PC-9 (cell line): ENCODE data around the gene PARPBP. TPM values are rescaled to one million over a fixed set of nuclear protein-coding genes. Genes with fewer than 3 reads are reported as not detected.
"Not testable (repeated sequence)": the region's sequence is repeated elsewhere in the genome, so short reads cannot be mapped to it uniquely, and the experiment has no call there.

Source experiments
- BruUV-seq: library from RNA; stranded (reverse); fragments of 400-500 nt; replicated peaks from 2 replicates; lab custom pipeline; 2021; lab: Mats Ljungman, UMichigan
- CTCF ChIA-PET: fragments of 300-600 bp; sonication (Branson Sonifier 250); formaldehyde crosslinking; loops from one replicate; lab custom pipeline; 2022; ENCODE audit warnings: antibody characterized with exemption; lab: Charles Lee
- POLR2A ChIA-PET: fragments of 300-600 bp; sonication (Branson Sonifier 250); formaldehyde crosslinking; loops from one replicate; lab custom pipeline; 2022; ENCODE audit warnings: antibody characterized with exemption; ENCODE audit not compliant: unreplicated experiment; lab: Charles Lee
- DNase-seq, 2 experiments: peaks; one replicate each; pipeline versions ENCODE4 v3.0.0 to v3.0.0-alpha.2; 2015 to 2022; ENCODE audit warnings: mixed read lengths in 1 of 2
- H2AFZ ChIP-seq: fragments of 200-600 bp; sonication (generic); 2 replicates; pipeline ENCODE4 v1.8.1; 2017; ENCODE audit warnings: antibody characterized with exemption
- H3F3A ChIP-seq: fragments of 200-600 bp; sonication (generic); 2 replicates; pipeline ENCODE4 v1.8.1; 2017; ENCODE audit warnings: antibody characterized with exemption, mild to moderate bottlenecking, low read depth; ENCODE audit not compliant: insufficient read depth
- H3K27ac ChIP-seq: fragments of 200-600 bp; sonication (generic); 2 replicates; pipeline ENCODE4 v1.6.1; 2016; ENCODE audit warnings: mixed run types
- H3K27me3 ChIP-seq: fragments of 200-600 bp; sonication (generic); 2 replicates; pipeline ENCODE4 v1.6.1; 2016; ENCODE audit warnings: low read depth, mixed run types; ENCODE audit not compliant: insufficient read depth
- H3K36me3 ChIP-seq: fragments of 200-600 bp; sonication (generic); 2 replicates; pipeline ENCODE4 v1.6.1; 2016; ENCODE audit warnings: low read depth, mixed run types
- H3K4me1 ChIP-seq: fragments of 200-600 bp; sonication (generic); replicated peaks from 2 replicates; pipeline ENCODE4 v1.6.1; 2016; ENCODE audit warnings: mixed run types; ENCODE audit not compliant: insufficient read depth
- H3K4me2 ChIP-seq: fragments of 200-600 bp; sonication (generic); 2 replicates; pipeline ENCODE4 v1.6.1; 2017; ENCODE audit warnings: mixed run types
- H3K4me3 ChIP-seq: fragments of 200-600 bp; sonication (generic); 2 replicates; pipeline ENCODE4 v1.6.1; 2016; ENCODE audit warnings: mixed run types
- H3K79me2 ChIP-seq: fragments of 200-600 bp; sonication (generic); 2 replicates; pipeline ENCODE4 v1.6.1; 2017; ENCODE audit warnings: low read depth, mixed run types
- H3K9me2 ChIP-seq: fragments of 200-600 bp; sonication (generic); 2 replicates; pipeline ENCODE4 v1.8.1; 2017; ENCODE audit warnings: mild to moderate bottlenecking; ENCODE audit not compliant: insufficient read depth
- H3K9me3 ChIP-seq: fragments of 200-600 bp; sonication (generic); 2 replicates; pipeline ENCODE4 v1.8.1; 2016; ENCODE audit warnings: low read depth; ENCODE audit not compliant: insufficient read depth
- H4K20me1 ChIP-seq: fragments of 200-600 bp; sonication (generic); 2 replicates; pipeline ENCODE4 v1.8.1; 2017; ENCODE audit not compliant: insufficient read depth
- EZH2 ChIP-seq: fragments of 200-600 bp; sonication (generic); IDR thresholded peaks from 2 replicates; pipeline ENCODE4 v1.8.0; 2017; ENCODE audit warnings: antibody characterized with exemption, low read depth
- intact Hi-C: fragments of 100-400 bp; cut with micrococcal nuclease; formaldehyde crosslinking; loops from one replicate; pipeline ENCODE4 v1.10.0; 2022; ENCODE audit not compliant: unreplicated experiment
- total RNA-seq: library from RNA; stranded (reverse); gene quantifications from 2 replicates; pipeline ENCODE4 v1.2.3, GENCODE V29; 2021
- TF ChIP-seq, protein P1 (sequence below): fragments of 200-600 bp; sonication (generic); conservative IDR thresholded peaks from 2 replicates; pipeline ENCODE4 v1.6.1; 2017; ENCODE audit warnings: mixed run types, antibody characterized with exemption, mild to moderate bottlenecking, moderate library complexity

Gene PARPBP
- total RNA-seq, 1 experiment from 2014 or later: 16.2 TPM

- no TSS peak for BruUV-seq
- ChIA-PET POLR2A (no interaction called here), CTCF (no interaction called here)
- no peak for DNase-seq
- H2AFZ ChIP-seq: no peak overlapping the region
- H3K79me2 ChIP-seq: no peaks in the 10 kb centered on the region
- no peak for TF ChIP-seq EZH2
- TF ChIP-seq, protein P1, sequence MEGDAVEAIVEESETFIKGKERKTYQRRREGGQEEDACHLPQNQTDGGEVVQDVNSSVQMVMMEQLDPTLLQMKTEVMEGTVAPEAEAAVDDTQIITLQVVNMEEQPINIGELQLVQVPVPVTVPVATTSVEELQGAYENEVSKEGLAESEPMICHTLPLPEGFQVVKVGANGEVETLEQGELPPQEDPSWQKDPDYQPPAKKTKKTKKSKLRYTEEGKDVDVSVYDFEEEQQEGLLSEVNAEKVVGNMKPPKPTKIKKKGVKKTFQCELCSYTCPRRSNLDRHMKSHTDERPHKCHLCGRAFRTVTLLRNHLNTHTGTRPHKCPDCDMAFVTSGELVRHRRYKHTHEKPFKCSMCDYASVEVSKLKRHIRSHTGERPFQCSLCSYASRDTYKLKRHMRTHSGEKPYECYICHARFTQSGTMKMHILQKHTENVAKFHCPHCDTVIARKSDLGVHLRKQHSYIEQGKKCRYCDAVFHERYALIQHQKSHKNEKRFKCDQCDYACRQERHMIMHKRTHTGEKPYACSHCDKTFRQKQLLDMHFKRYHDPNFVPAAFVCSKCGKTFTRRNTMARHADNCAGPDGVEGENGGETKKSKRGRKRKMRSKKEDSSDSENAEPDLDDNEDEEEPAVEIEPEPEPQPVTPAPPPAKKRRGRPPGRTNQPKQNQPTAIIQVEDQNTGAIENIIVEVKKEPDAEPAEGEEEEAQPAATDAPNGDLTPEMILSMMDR: no peak
- no peak overlapping the region for H3K27ac ChIP-seq
- H3K27me3 ChIP-seq: no peaks in the 10 kb centered on the region
- H3K4me1 ChIP-seq: no peaks in the 10 kb centered on the region
- H3K36me3 ChIP-seq: no peaks in the 10 kb centered on the region
- H3K4me2 ChIP-seq: no peak overlapping the region
- no peaks in the 10 kb centered on the region for H3K9me2 ChIP-seq
- no peaks in the 10 kb centered on the region for H3K9me3 ChIP-seq
- no peaks in the 10 kb centered on the region for H3F3A ChIP-seq
- H3K4me3 ChIP-seq: no peak overlapping the region
- intact Hi-C loops: no loop called here
- no peaks in the 10 kb centered on the region for H4K20me1 ChIP-seq
Measured at GRCh38 chr12:102232036-102232435, 112.1 kb downstream of the PARPBP start.

DNA sequence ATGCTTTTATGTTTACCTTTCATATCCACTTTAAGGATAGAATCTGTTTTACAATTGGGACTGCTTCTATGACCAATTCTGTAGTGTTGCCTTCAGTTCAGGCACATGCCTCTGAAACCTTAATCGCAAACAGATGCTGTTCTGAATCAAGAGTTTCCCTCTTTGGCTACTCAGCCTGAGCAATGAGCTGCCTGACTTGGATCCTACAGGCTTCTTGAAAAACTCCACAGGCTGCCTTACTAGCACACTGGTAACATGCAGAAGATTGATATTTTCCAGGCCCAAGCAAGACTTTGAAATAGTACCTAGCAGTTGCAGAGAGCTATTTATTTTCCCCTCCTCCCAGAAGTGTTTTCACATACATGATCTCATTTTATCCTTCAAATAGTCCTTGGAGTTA is 112.5 kb downstream of the PARPBP start:
- H3K4me2 ChIP-seq: no peak overlapping the region
- no peak for DNase-seq
- no peaks in the 10 kb centered on the region for H3K9me2 ChIP-seq
- CTCF ChIA-PET: no interaction called here
- no peak overlapping the region for H2AFZ ChIP-seq
- no peaks in the 10 kb centered on the region for H3K27me3 ChIP-seq
- no peak overlapping the region for H3K4me3 ChIP-seq
- TF ChIP-seq EZH2: no peak
- TF ChIP-seq, protein P1: no peak
- BruUV-seq: no TSS peak
- H3F3A ChIP-seq: no peaks in the 10 kb centered on the region
- no peaks in the 10 kb centered on the region for H3K79me2 ChIP-seq
- H4K20me1 ChIP-seq: no peaks in the 10 kb centered on the region
- no peak overlapping the region for H3K27ac ChIP-seq
- POLR2A ChIA-PET: no interaction called here
- no peaks in the 10 kb centered on the region for H3K9me3 ChIP-seq
- no peaks in the 10 kb centered on the region for H3K36me3 ChIP-seq
- intact Hi-C loops: no loop called here
- no peaks in the 10 kb centered on the region for H3K4me1 ChIP-seq

GRCh38 chr12:102234599-102234998 is 114.6 kb downstream of the PARPBP start:
- Histone ChIP-seq H3K9me3 (no peaks in the 10 kb centered on the region), H3K27me3 (no peaks in the 10 kb centered on the region), H4K20me1 (no peaks in the 10 kb centered on the region), H3F3A (no peaks in the 10 kb centered on the region), H3K36me3 (no peaks in the 10 kb centered on the region), H3K79me2 (no peaks in the 10 kb centered on the region), H3K4me3 (no peak overlapping the region), H3K4me1 (no peaks in the 10 kb centered on the region), H3K4me2 (no peak overlapping the region), H3K9me2 (no peaks in the 10 kb centered on the region), H2AFZ (no peak overlapping the region), H3K27ac (no peak overlapping the region)
- CTCF ChIA-PET: no interaction called here
- POLR2A ChIA-PET: no interaction called here
- intact Hi-C loops: no loop called here
- no TSS peak for BruUV-seq
- TF ChIP-seq, protein P1: no peak
- TF ChIP-seq EZH2: no peak
- no peak for DNase-seq

GRCh38 chr12:102240859-102241258 is 120.9 kb downstream of the PARPBP start:
- CTCF ChIA-PET, POLR2A ChIA-PET: not testable (repeated sequence)

More at GRCh38 chr12:102240859-102241258, 120.9 kb downstream of the PARPBP start:
- H2AFZ ChIP-seq, intact Hi-C loops, H3K36me3 ChIP-seq, H3K9me2 ChIP-seq, H3K4me3 ChIP-seq, BruUV-seq, H3F3A ChIP-seq, H3K79me2 ChIP-seq, H3K4me2 ChIP-seq, H4K20me1 ChIP-seq, H3K27me3 ChIP-seq, DNase-seq, H3K4me1 ChIP-seq, H3K9me3 ChIP-seq, H3K27ac ChIP-seq: not testable (repeated sequence)
